Effector memory CD8-positive, alpha-beta T cell (primary cell): ENCODE results near the gene TP73.

ENCODE experiments used
- ATAC-seq: fragments of 150-1000 bp; cut with Tn5 transposase; replicated peaks from 2 replicates; pipeline ENCODE4 v1.10.0; 2021; ENCODE audit warnings: mild to moderate bottlenecking, moderate library complexity
- DNase-seq, 3 experiments: peaks; one replicate each; pipeline ENCODE4 v3.0.0; 2021
- H3K27ac Mint-ChIP-seq, 2 donors: one replicate each; pipeline ENCODE4 v1.8.0; 2022; ENCODE audit warnings: mild to moderate bottlenecking in 2 of 2, mixed read lengths in 2 of 2, moderate library complexity in 2 of 2
- H3K27me3 Mint-ChIP-seq, 2 donors: one replicate each; pipeline ENCODE4 v1.8.0; 2022; ENCODE audit warnings: mixed read lengths in 2 of 2
- H3K36me3 Mint-ChIP-seq: one replicate; pipeline ENCODE4 v1.8.0; 2022; ENCODE audit warnings: mild to moderate bottlenecking, moderate library complexity, mixed read lengths; ENCODE audit not compliant: insufficient read depth
- H3K4me1 Mint-ChIP-seq, 2 donors: one replicate each; pipeline ENCODE4 v1.8.0; 2022; ENCODE audit warnings: low read depth in 2 of 2, mixed read lengths in 2 of 2
- H3K4me3 Mint-ChIP-seq, 2 donors: one replicate each; pipeline ENCODE4 v1.8.0; 2022; ENCODE audit warnings: mild to moderate bottlenecking in 2 of 2, mixed read lengths in 2 of 2, moderate library complexity in 2 of 2
- H3K9me3 Mint-ChIP-seq, 2 donors: one replicate each; pipeline ENCODE4 v1.8.0; 2022; ENCODE audit warnings: mixed read lengths in 2 of 2

TP73 gene

DNA sequence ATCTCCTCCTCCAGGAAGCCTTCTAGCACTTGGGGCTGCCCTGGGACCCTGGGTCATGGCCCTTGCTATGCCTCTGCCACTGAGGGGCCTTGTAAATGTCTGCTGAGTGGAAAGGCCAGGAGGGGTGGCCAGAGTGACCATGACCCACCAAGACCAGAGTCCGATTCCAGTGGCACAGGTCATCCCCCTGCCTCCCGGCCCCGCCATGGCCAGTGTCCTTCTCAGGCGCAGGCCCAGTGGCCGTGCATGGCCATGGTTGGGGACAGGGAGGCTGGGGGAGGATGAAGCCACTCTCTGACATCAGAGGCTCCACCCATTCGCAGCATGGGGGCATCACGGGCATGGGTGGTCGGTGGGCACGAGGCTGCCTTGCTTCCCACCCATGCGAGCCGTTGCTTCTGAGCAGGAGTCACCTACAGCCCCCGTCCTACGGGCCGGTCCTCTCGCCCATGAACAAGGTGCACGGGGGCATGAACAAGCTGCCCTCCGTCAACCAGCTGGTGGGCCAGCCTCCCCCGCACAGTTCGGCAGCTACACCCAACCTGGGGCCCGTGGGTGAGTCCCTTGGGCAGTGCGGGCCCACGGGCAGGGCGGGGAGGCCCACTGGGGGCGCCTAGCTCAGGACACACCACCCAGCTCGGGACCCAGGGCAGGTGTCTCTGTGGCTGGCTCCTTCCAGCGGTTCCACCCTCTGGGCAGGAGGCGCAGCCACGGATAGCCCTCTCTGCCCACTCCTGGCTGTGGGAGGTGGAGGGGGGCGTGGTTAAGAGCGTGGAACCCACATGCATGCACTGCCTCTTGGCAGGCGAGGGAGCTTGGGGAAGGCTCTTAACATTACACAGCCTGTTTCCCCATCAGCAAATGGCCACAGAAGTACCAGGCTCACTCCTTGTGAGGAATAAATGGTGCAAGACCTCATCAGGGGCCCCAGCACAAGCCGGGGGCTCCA, 77.6 kb downstream of the TP73 start:
- peaks cover 0 to 23% of the 10 kb centered on the region in 2 donors for H3K27me3 Mint-ChIP-seq
- DNase-seq (no peak), ATAC-seq (no peak)
- H3K9me3 Mint-ChIP-seq: no peaks in the 10 kb centered on the region
- H3K36me3 Mint-ChIP-seq: peaks cover 3% of the 10 kb centered on the region
- H3K27ac Mint-ChIP-seq: no peak overlapping the region
- no peak overlapping the region for H3K4me3 Mint-ChIP-seq
- H3K4me1 Mint-ChIP-seq: no peaks in the 10 kb centered on the region

DNA sequence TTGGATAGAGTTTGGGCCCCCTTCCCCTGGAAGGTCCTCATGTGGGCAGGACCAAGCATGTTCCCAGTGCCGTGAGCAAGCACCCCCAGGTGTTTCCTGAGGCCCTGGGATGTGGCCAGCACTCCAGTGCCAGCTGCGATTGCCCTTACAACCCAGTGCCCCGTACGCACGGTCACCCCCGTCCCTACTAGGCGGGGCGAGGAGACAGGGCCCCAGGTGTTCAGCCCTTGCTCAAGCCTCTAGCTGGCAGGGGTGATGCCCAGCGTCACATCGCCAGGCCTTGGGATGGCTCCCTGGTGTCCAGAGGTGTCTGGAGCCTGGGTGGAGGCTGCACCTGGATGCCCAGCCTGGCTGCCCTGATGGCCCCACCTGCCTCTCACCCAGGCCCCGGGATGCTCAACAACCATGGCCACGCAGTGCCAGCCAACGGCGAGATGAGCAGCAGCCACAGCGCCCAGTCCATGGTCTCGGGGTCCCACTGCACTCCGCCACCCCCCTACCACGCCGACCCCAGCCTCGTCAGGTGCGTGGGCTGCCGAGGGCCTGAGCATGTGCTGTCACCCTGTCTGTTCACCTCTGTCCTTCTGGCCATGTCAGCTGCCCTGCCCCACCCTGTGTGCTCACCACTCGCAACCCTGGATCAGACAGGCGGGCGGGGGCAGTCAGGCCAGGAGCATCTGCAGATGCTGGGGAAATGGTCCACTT, 78.4 kb downstream of the TP73 start:
- Mint-ChIP-seq H3K36me3 (peaks cover 3% of the 10 kb centered on the region), H3K27ac (no peak overlapping the region), H3K27me3 (peaks cover 0 to 23% of the 10 kb centered on the region in 2 donors)

DNA sequence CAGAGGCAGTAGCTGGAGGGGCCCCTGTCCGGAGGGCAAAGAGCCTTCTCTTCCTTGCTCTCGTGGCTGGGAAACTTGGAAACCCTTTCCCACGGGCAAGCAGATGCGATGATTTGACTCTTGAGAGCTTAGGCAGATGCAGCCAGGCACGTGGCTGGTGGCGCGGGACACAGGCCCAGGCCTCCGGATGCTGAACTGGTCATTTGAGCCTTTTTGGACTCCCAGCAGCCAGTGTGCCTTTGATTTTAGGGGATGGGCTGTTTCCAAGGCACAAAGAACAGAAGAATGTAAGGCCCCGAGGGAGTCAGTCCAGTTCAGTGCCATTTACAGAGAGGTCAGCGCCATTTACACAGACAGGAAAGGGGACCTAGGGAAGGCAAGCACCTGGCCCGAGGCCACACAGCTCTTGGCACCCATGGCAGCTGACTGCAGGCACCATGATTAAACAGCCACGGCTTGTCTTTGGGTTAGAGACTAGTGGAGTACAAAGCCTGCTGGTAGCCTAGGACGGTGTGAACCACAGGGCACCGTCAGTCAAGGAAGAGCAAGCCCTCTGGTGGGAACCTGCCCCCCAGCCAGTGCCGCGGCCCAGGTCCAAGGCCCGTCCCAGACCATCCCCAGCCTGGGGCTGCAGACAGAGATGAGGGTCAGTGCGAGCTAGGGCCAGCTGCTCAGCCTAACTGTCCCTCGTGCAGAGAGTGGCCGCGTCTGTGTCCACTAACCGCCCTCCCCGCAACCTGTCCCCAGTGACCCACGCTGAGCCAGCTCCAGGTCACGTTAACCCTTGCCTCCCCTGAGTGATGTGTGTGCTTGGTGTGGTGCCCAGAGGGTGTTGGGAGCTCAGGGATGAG, 79.5 kb downstream of the TP73 start:
- Mint-ChIP-seq H3K27ac (no peak overlapping the region), H3K4me1 (no peaks in the 10 kb centered on the region), H3K27me3 (peaks cover 0 to 17% of the 10 kb centered on the region in 2 donors), H3K36me3 (peaks cover 10% of the 10 kb centered on the region), H3K9me3 (no peaks in the 10 kb centered on the region), H3K4me3 (no peak overlapping the region)
- no peak for ATAC-seq
- DNase-seq: no peak

More for the DNA sequence above, 78.4 kb downstream of the TP73 start:
- no peak for ATAC-seq
- H3K4me1 Mint-ChIP-seq: no peaks in the 10 kb centered on the region
- H3K4me3 Mint-ChIP-seq: no peak overlapping the region
- no peaks in the 10 kb centered on the region for H3K9me3 Mint-ChIP-seq
- DNase-seq: no peak

DNA sequence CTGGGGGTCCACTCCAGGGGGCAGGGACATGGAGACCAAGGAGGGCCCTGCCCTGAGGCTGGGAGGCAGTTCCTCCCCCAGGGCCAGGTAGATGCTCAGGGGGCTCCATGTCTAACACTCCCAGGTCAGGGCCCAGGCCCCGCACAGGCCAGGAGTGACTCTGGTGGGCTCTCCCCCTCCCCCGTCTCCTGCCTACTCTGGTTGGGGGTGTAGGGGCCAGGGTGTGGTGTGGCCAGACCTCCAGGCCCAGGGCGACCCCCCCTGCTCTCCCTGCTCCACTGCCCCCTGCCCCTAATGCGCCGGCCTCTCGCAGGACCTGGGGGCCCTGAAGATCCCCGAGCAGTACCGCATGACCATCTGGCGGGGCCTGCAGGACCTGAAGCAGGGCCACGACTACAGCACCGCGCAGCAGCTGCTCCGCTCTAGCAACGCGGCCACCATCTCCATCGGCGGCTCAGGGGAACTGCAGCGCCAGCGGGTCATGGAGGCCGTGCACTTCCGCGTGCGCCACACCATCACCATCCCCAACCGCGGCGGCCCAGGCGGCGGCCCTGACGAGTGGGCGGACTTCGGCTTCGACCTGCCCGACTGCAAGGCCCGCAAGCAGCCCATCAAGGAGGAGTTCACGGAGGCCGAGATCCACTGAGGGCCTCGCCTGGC, 80.2 kb downstream of the TP73 start:
- H3K9me3 Mint-ChIP-seq: no peaks in the 10 kb centered on the region
- peaks cover 0 to 14% of the 10 kb centered on the region in 2 donors for H3K27me3 Mint-ChIP-seq
- no peak overlapping the region for H3K27ac Mint-ChIP-seq
- DNase-seq: no peak
- no peak for ATAC-seq
- H3K4me3 Mint-ChIP-seq: no peak overlapping the region
- H3K36me3 Mint-ChIP-seq: peaks cover 13% of the 10 kb centered on the region
- no peaks in the 10 kb centered on the region for H3K4me1 Mint-ChIP-seq

DNA sequence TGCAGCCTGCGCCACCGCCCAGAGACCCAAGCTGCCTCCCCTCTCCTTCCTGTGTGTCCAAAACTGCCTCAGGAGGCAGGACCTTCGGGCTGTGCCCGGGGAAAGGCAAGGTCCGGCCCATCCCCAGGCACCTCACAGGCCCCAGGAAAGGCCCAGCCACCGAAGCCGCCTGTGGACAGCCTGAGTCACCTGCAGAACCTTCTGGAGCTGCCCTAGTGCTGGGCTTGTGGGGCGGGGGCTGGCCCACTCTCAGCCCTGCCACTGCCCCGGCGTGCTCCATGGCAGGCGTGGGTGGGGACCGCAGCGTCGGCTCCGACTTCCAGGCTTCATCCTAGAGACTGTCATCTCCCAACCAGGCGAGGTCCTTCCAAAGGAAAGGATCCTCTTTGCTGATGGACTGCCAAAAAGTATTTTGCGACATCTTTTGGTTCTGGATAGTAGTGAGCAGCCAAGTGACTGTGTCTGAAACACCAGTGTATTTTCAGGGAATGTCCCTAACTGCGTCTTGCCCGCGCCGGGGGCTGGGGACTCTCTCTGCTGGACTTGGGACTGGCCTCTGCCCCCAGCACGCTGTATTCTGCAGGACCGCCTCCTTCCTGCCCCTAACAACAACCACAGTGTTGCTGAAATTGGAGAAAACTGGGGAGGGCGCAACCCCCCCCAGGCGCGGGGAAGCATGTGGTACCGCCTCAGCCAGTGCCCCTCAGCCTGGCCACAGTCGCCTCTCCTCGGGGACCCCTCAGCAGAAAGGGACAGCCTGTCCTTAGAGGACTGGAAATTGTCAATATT, 81.0 kb downstream of the TP73 start:
- ATAC-seq (no peak), DNase-seq (no peak)
- no peak overlapping the region for H3K4me3 Mint-ChIP-seq
- H3K9me3 Mint-ChIP-seq: no peaks in the 10 kb centered on the region
- peaks cover 14% of the 10 kb centered on the region for H3K36me3 Mint-ChIP-seq
- peaks cover 0 to 14% of the 10 kb centered on the region in 2 donors for H3K27me3 Mint-ChIP-seq
- no peaks in the 10 kb centered on the region for H3K4me1 Mint-ChIP-seq
- H3K27ac Mint-ChIP-seq: no peak overlapping the region

DNA sequence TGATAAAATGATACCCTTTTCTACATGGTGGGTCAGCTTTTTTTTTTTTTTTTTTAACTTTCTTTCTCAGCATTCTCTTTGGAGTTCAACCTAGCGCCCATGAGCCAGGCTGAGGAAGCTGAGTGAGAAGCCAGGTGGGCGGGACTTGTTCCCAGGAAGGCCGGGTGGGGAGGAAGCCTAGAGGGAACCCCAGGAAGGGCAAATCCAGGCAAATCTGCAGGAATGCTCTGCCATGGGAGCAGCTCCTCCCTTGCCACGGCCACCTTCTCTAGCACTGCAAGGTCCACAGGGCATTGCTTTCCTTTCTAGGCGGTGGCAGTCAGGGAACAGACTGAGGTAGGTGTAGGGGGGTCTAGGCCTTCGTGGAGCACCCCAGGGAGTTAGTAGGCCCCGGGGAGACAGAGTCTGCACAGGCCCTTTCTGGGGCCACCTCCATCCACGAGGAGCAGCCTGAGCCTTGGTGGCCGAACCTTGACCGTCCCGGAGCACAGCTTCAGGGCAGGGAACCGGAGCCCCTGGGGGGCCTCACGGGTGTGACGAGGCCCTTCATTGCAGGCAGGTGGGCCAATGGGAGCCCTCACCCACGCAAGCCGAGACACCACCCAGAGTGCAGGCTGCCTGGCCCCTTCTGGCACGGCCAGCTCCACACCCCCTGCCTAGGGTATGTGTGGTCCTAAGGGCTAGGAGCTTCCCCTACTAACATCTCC, 81.7 kb downstream of the TP73 start:
- Mint-ChIP-seq H3K36me3 (peaks cover 14% of the 10 kb centered on the region), H3K27me3 (peaks cover 0 to 14% of the 10 kb centered on the region in 2 donors), H3K27ac (no peak overlapping the region), H3K4me1 (no peaks in the 10 kb centered on the region), H3K4me3 (no peak overlapping the region), H3K9me3 (no peaks in the 10 kb centered on the region)
- no peak for ATAC-seq
- no peak for DNase-seq

DNA sequence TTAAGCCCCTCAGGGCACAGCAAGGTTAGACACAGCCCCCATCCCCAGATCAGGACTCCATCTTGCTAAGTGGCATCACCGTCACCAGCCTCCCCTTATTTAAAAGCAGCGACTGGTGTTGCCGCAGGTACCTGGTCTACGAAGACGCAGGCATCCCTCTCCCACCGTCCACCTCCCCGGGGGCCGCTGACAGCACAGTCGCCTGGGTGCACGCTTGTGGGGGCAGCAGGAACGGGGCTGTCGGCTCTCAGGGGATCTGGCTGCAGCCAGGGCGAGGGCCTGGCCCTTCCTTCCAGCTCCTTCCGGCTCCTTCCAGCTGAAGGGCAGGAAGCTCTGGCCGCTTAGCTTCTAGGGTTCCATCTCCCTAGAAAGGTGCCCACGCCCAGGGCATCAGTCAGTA, 82.3 kb downstream of the TP73 start:
- Mint-ChIP-seq H3K4me3 (no peak overlapping the region), H3K4me1 (no peaks in the 10 kb centered on the region), H3K27ac (no peak overlapping the region), H3K9me3 (no peaks in the 10 kb centered on the region), H3K27me3 (peaks cover 0 to 14% of the 10 kb centered on the region in 2 donors), H3K36me3 (peaks cover 14% of the 10 kb centered on the region)
- ATAC-seq (no peak), DNase-seq (no peak)

DNA sequence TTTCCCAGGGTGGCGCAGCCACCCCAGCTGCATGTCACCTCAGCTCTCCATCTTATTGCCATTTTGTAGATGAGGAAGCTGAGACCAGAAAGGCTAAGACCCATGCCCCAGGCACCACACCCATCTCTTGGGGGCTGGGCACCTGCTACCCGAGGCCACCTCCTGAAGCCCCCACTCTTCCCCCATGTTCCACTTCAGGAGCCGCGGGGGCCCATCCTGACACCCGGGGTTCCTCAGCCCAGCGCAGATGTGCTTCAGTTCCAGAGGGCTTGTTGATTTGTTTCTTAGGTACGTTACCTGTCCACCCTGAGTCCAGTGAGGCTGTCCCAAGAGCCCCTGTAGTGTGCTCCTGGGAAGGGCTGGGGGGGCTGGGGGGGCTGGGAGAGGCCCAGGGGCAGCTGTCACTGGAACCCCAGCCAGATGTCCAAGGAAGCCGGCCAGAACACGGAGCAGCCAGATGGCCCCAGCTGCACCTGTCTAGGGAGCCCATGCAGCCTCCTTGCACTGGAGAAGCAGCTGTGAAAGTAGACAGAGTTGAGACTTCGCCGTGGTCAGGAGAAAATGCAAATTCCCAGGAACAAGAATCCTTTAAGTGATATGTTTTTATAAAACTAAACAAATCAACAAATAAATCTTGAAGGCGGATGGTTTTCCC, 82.8 kb downstream of the TP73 start:
- no peaks in the 10 kb centered on the region for H3K9me3 Mint-ChIP-seq
- no peak overlapping the region for H3K27ac Mint-ChIP-seq
- ATAC-seq (no peak), DNase-seq (no peak)
- no peak overlapping the region for H3K4me3 Mint-ChIP-seq
- H3K4me1 Mint-ChIP-seq: no peaks in the 10 kb centered on the region
- H3K36me3 Mint-ChIP-seq: peaks cover 14% of the 10 kb centered on the region
- H3K27me3 Mint-ChIP-seq: peaks cover 0 to 14% of the 10 kb centered on the region in 2 donors

DNA sequence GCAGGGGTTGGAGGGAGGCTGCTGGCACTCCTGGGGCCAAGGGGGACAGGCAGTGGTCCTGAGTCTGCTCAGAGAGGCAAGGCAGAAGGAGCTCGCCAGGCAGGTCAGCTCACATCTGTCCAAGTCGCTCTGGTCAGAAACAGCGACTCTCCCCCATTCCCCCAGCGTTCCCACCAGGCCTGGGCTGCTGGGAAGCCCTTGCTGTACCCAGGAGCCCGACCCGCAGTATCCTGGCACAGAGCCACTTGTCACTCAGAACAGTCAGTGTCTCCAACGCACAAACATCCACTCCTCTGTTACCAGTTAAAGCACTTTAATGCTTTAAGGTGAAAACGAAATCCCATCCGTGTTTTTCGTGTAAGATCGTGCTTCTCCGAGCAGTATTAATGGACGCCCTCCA, 83.4 kb downstream of the TP73 start:
- H3K27me3 Mint-ChIP-seq: peaks cover 0 to 12% of the 10 kb centered on the region in 2 donors
- peaks cover 14% of the 10 kb centered on the region for H3K36me3 Mint-ChIP-seq
- H3K9me3 Mint-ChIP-seq: no peaks in the 10 kb centered on the region
- no peak for ATAC-seq
- no peak for DNase-seq
- H3K4me3 Mint-ChIP-seq: no peak overlapping the region
- no peaks in the 10 kb centered on the region for H3K4me1 Mint-ChIP-seq
- H3K27ac Mint-ChIP-seq: no peak overlapping the region

DNA sequence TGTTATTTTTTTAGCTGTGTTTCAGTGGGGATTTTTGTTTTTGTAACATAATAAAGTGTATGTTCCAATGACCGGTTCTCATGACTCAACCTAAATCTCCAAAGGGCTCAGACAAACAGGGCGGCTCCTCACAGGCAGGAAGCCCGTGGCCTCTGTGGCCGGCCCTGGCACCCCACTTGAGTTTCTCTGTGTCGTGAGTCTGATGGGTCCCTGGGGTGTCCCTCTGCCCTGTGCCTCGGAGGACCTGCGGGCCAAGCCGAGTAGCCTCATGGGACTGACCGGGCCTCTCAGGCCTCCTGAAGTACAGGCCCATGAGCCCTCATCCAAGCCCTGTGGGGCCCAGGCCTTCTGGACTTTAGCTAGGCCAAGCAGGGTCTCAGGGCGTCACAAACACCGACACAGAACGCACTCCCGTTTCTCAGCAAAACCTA, 83.8 kb downstream of the TP73 start:
- H3K4me1 Mint-ChIP-seq: no peaks in the 10 kb centered on the region
- peaks cover 11% of the 10 kb centered on the region for H3K36me3 Mint-ChIP-seq
- no peak overlapping the region for H3K27ac Mint-ChIP-seq
- ATAC-seq (no peak), DNase-seq (no peak)
- H3K9me3 Mint-ChIP-seq: no peaks in the 10 kb centered on the region
- no peak overlapping the region for H3K4me3 Mint-ChIP-seq
- peaks cover 0 to 8% of the 10 kb centered on the region in 2 donors for H3K27me3 Mint-ChIP-seq

DNA sequence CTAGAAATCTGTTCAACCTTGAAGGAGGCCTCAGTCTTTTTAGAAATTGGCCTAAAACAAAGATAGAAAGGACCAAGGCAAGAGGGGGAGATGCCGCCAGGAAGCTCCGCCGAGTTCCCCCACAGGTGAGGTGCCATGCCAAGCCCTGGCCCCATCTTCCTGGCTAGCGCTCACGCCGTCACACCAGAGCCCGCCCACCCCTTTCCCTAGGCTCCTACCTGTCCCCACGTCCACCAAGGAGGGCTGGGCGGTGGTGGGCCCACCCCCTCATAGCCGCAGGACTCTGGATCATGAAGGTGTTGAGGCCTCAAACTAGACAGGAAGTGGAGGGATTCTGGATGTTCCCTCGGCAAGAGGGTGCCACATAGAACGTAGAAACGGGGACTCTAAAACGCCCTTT, 84.4 kb downstream of the TP73 start:
- H3K9me3 Mint-ChIP-seq: no peaks in the 10 kb centered on the region
- no peak overlapping the region for H3K27ac Mint-ChIP-seq

More for the DNA sequence above, 84.4 kb downstream of the TP73 start:
- Mint-ChIP-seq H3K4me3 (no peak overlapping the region), H3K4me1 (no peaks in the 10 kb centered on the region), H3K27me3 (peaks cover 0 to 2% of the 10 kb centered on the region in 2 donors), H3K36me3 (peaks cover 11% of the 10 kb centered on the region)
- DNase-seq (no peak), ATAC-seq (no peak)
